Measurements from ENCODE around the gene FAM20B.
A peak's percentile ranks its signal among the peaks of the same experiment; 100 is the strongest.
"Not testable (repeated sequence)": the region's sequence is repeated elsewhere in the genome, so short reads cannot be mapped to it uniquely, and the experiment has no call there.

FAM20B gene

GRCh38 chr1:179023946-179024650 is 1.6 kb upstream of the FAM20B start:
- DNase-seq (ENCODE audit: low read depth): no peak

- peak; percentile 60 for DNase-seq (ENCODE audit: low read depth)
These were observed 500 bp downstream of the FAM20B start for GRCh38 chr1:179025975-179026812.

GRCh38 chr1:179026813-179027669 is 1.3 kb downstream of the FAM20B start:
- no peak for DNase-seq (ENCODE audit: low read depth)

- no peak for DNase-seq (ENCODE audit: low read depth)
These were observed 3.6 kb downstream of the FAM20B start for GRCh38 chr1:179029321-179029759.

DNA sequence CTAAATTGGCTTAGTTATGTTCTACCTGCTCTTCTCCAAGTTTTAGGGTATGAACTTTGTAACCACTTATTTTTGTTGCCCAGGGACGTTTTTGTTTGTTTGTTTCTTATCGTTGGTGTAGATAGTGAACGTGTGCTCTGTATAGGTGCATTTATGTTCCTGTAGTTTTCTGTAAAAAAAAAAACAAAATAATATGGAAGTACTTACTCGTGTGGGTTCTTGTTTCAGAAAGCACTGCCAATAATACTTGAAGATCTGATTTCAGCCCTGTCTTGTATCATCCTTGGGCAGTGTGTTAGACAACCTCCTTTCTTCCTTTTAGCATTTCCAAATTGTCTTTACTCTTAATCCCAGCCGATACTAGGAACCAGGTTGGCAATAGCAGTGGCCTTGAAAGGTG is 4.4 kb downstream of the FAM20B start:
- DNase-seq (ENCODE audit: low read depth): no peak

- DNase-seq (ENCODE audit: low read depth): no peak
These were observed 5.0 kb downstream of the FAM20B start for GRCh38 chr1:179030683-179031082.

GRCh38 chr1:179031284-179031683 is 5.6 kb downstream of the FAM20B start:
- no peak for DNase-seq (ENCODE audit: low read depth)

DNA sequence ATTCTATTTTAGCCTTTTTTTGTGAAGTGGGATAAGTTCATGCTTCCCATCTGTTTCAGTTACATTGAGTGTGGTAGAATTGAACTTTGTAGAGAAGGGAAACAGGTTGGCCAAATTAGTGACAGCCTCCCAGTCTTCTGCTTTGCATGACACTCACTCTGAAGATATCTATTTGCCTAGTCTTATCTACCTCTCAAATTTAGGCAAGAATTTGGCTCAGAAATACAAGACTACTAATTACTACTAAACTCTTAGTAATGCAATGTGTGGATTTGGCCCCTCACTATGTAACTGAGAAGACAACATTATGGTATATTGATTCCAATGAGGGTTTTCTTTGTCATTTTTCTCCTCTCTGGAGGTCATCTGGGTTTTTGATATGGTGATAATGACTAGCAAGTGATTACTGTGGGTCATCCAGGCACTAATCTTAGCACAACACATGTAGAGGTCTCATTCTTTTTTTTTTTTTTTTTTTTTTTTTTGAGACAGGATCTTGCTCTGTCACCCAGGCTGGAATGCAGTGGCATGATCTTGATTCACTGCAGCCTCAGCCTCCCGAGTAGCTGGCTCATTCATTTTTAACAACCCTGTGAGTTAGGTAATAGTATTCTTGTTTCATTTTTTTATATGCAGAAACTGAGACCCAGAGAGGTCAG is 6.3 kb downstream of the FAM20B start:
- DNase-seq (ENCODE audit: low read depth): no peak

DNA sequence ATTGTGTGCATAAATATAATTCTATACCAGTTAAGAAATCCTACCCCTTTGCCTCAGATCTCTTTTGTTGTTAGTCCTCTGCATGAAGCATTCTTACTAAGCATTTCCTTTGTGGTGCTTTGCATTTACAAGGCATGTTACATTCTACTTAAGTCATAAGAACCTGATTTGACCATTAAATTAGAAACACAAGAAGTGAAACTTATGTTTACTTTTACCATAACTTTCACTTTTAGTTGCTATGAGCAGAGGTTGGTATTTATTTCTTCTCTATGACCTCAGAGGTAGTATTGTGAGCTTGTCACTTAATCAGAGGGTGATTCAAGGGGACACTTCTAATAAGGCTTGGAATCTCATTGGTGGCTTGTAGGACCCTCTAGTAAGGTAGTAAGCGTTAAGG is 9.0 kb downstream of the FAM20B start:
- DNase-seq (ENCODE audit: low read depth): no peak

GRCh38 chr1:179036844-179037465 is 11.3 kb downstream of the FAM20B start:
- DNase-seq (ENCODE audit: low read depth): no peak

DNA sequence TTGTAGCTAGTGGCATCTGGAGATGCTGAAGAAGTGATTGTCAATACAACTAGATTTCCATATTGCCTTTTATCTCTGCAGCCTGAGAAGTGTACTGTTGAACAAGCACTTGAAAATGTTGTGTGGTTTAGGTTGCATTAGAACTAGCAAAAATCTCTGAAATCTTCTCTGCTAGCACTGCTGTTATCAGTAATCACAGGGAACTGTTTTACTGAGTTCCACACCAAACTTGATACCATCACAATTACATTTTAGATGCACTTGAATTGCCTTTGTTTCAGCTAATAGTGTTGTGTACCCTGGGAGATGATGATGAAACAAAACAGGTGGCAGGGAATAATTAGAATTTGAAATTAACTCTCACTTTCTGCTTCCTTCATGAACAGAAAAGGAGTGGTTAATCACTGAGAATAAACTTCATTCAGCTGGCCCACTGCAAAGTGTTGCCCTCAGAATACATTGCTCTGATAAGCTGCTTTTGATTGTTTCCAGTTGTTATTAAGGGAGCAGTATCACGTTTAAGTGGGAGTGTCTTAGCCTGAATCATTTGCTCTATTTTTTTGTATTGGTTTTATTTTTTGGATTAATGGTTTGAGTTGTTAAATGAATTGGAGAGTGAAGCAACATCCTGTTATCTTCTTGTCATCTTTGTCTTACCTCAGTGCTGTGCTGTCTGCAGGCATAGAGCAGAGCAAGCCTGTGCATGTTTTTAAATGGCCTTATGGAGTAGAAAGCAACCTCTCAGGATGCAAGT is 13.0 kb downstream of the FAM20B start:
- DNase-seq (ENCODE audit: low read depth): no peak

DNA sequence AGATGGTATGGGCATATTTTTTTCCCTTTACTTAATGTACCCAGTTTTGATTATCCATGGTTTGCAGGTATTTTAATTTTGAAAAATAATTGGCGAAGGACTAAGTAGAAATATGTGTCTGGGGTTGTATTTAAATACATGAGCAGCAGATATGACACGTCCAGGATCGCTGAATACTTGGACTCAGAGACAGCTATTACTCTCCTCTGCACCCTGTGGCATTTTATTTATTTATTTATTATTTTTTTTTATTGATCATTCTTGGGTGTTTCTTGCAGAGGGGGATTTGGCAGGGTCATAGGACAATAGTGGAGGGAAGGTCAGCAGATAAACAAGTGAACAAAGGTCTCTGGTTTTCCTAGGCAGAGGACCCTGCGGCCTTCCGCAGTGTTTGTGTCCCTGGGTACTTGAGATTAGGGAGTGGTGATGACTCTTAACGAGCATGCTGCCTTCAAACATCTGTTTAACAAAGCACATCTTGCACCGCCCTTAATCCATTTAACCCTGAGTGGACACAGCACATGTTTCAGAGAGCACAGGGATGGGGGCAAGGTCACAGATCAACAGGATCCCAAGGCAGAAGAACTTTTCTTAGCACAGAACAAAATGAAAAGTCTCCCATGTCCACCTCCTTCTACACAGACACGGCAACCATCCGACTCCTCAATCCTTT is 13.9 kb downstream of the FAM20B start:
- DNase-seq (ENCODE audit: low read depth): not testable (repeated sequence)

DNA sequence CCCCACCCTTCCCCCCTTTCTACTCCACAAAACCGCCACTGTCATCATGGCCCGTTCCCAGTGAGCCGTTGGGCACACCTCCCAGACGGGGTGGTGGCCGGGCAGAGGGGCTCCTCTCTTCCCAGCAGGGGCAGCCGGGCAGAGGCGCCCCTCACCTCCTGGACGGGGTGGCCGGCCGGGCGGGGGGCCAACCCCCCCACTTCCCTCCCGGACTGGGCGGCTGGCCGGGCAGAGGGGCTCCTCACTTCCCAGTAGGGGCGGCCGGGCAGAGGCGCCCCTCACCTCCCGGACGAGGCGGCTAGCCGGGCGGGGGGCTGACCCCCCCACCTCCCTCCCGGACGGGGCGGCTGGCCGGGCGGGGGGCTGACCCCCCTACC is 14.5 kb downstream of the FAM20B start:
- not testable (repeated sequence) for DNase-seq (ENCODE audit: low read depth)

GRCh38 chr1:179042087-179042486 is 16.4 kb downstream of the FAM20B start:
- DNase-seq (ENCODE audit: low read depth): no peak

GRCh38 chr1:179042700-179043099 is 17.0 kb downstream of the FAM20B start:
- no peak for DNase-seq (ENCODE audit: low read depth)

DNA sequence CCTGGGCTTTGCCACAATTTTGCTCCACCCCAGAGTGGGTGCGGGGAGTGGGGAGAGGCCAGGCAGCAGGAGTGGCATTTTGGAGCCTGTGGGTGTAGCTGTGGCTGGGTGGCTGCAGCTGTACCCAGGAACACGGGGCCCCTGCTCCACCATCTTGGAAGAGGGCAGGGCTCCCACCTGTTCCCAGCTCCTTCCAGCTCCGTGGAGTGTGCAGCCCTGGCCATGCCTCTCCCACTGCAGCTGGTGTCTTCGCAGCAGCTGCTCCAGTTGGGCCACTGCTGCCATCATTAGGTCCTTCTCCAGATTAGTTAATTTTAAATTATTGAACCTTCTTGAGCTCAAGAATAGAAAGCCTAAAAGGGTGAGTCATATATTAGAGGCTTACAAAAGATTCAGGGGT is 17.6 kb downstream of the FAM20B start:
- DNase-seq (ENCODE audit: low read depth): no peak

- DNase-seq (ENCODE audit: low read depth): no peak
These were observed 18.2 kb downstream of the FAM20B start for GRCh38 chr1:179043907-179044306.

DNA sequence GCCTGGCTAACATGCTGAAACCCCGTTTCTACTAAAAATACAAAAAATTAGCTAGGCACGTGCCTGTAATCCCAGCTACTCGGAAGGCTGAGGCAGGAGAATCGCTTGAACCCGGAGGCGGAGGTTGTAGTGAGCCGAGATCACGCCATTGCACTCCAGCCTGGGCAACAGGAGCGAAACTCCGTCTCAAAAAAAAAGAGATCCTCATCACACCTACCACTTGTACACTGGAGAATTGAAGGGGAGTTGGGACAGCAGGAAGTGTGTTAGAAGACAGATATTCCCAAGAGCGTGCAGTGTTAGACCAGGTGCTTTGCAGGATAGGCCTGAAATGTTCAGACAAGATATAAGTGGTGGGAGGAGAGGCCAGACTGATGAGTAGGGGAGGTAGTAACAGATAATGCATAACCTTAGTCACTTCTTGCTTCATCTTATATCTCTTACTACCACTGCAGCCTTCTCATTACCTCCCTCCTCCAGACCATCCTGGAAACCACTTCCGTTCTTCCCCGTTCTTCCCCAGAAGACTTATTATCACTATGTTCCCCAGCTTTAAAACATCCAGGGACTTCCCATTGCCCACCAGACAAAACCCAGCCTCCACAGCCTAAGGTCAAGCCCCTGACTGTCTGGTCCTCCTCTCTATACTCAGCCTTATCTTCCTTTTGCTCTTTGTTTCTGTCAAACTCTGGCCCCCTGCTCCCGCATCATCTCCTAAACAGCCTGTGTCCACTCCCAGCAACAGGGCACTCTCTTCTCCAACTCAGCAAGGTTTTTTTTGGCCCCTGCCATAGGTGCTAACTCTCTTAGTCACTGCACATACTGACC is 21.3 kb downstream of the FAM20B start:
- no peak for DNase-seq (ENCODE audit: low read depth)

GRCh38 chr1:179047636-179047997 is 21.9 kb downstream of the FAM20B start:
- DNase-seq (ENCODE audit: low read depth): no peak

All from activated T-cell treated with anti-CD3 and anti-CD28 coated beads for 24 hours (primary cell).